NOMO-1 treated with dmso at 0.1 percent for 144 hours (cell line): ENCODE measurements around the gene SPOPL.
"Not testable (repeated sequence)": the region's sequence is repeated elsewhere in the genome, so short reads cannot be mapped to it uniquely, and the experiment has no call there.

Experiments used
- DNase-seq: peaks from one replicate; lab custom pipeline; 2025; ENCODE audit not compliant: unreplicated experiment; lab: John Stamatoyannopoulos, UW

SPOPL gene

GRCh38 chr2:138501425-138502254 lies at the start of gene SPOPL:
SPOPL (plus strand) TSS chr2:138501770; CDS start chr2:138550217, 48,447 bp downstream.
- DNase-seq: peak; percentile 89

GRCh38 chr2:138452324-138452723 lies 49.2 kb upstream of the SPOPL start:
- no peak for DNase-seq

- no peak for DNase-seq
Measured at GRCh38 chr2:138453815-138454214, 47.8 kb upstream of the SPOPL start.

- no peak for DNase-seq
Measured at GRCh38 chr2:138454761-138455160, 46.8 kb upstream of the SPOPL start.

- DNase-seq: no peak
Measured at GRCh38 chr2:138455275-138455674, 46.3 kb upstream of the SPOPL start.

- DNase-seq: no peak
Measured at GRCh38 chr2:138455691-138456090, 45.9 kb upstream of the SPOPL start.

- DNase-seq: not testable (repeated sequence)
Measured at GRCh38 chr2:138462689-138463088, 38.9 kb upstream of the SPOPL start.

- DNase-seq: no peak
Measured at GRCh38 chr2:138468617-138469016, 33.0 kb upstream of the SPOPL start.

- DNase-seq: no peak
Measured at GRCh38 chr2:138469411-138469810, 32.2 kb upstream of the SPOPL start.

GRCh38 chr2:138470941-138471340 lies 30.6 kb upstream of the SPOPL start:
- DNase-seq: no peak

GRCh38 chr2:138474100-138474825 lies 27.3 kb upstream of the SPOPL start:
- DNase-seq: no peak

GRCh38 chr2:138475277-138475776 lies 26.2 kb upstream of the SPOPL start:
- DNase-seq: no peak

GRCh38 chr2:138476186-138476585 lies 25.4 kb upstream of the SPOPL start:
- DNase-seq: no peak

GRCh38 chr2:138476940-138477339 lies 24.6 kb upstream of the SPOPL start:
- no peak for DNase-seq

- DNase-seq: not testable (repeated sequence)
Measured at GRCh38 chr2:138482796-138483195, 18.8 kb upstream of the SPOPL start.

GRCh38 chr2:138485019-138485418 lies 16.6 kb upstream of the SPOPL start:
- DNase-seq: no peak

GRCh38 chr2:138486363-138487198 lies 15.0 kb upstream of the SPOPL start:
- DNase-seq: no peak

- no peak for DNase-seq
Measured at GRCh38 chr2:138490673-138491494, 10.7 kb upstream of the SPOPL start.

GRCh38 chr2:138491495-138491862 lies 10.1 kb upstream of the SPOPL start:
- DNase-seq: no peak

- no peak for DNase-seq
Measured at GRCh38 chr2:138492160-138492559, 9.4 kb upstream of the SPOPL start.
